ENCODE measurements around the gene CYBA. TPM values are rescaled to one million over a fixed set of nuclear protein-coding genes. Genes with fewer than 3 reads are reported as not detected.

The CYBA gene
- total and polyA plus RNA-seq, 2 donors (not counting 1 experiment from before 2014, with no cell fraction given), result 701 to 1,336 TPM

DNA sequence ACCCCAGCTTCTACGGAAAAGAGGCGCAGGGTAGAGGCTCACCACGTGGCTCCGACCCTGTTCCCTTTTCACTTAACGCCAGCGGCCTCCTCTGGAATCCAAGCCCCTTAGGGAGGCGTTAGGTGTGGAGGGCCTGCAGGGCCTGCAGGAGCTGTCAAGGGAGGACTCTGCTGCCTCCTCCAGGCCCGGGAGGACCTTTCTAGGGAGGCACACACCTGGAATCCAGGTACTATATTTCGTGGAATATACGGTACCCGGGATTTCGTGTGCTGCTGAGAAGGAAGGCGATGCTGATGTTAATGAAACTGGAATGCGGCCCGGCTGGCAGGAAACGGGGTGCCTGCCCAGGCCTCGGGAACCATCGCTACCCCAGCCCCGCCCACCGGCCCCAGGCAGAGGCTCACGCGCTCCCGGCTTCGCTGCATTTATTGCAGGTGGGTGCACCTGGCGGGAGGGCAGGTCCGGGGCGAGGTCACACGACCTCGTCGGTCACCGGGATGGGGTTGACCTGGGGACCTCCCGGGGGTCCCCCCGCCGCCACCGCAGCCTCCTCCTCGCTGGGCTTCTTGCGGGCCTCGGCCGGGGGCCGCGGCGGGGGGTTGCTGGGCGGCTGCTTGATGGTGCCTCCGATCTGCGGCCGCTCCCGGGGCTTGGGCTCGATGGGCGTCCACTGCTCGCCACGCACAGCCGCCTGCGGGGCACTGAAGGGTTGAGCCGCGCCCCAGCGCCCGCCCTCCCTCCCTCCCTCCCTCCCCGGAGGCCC is 7.8 kb downstream of the CYBA start:
- ATAC-seq (ENCODE audit: low read depth) (no peak), DNase-seq (no peak)
- H3K27me3 ChIP-seq (replicated peaks in 1 of 4; ENCODE audit: control extremely low read depth in 1 of 4, control insufficient read depth in 3 of 4, insufficient read depth in 4 of 4, low read length in 3 of 4), result peaks cover 0 to 8% (median 0%) of the 10 kb centered on the region in 4 experiments
- peaks cover 76% of the 10 kb centered on the region for H3K4me1 Mint-ChIP-seq
- no peaks in the 10 kb centered on the region for H3K9me3 Mint-ChIP-seq (ENCODE audit: insufficient read depth)
- H3K27ac ChIP-seq (ENCODE audit: low read length in 2 of 2), result no peak overlapping the region
- no peak overlapping the region for H3K4me2 ChIP-seq (replicated peaks; ENCODE audit: low read depth, low read length, poor library complexity, severe bottlenecking)
- peaks cover 98% of the 10 kb centered on the region for H4K20me1 ChIP-seq (ENCODE audit: control insufficient read depth, insufficient read depth, low read length, poor library complexity, severe bottlenecking)
- H3K4me3 ChIP-seq (ENCODE audit: control extremely low read depth in 1 of 5, extremely low read depth in 1 of 5, insufficient read depth in 1 of 5, low read depth in 2 of 5, low read length in 4 of 5), result no peak overlapping the region
- H3K9ac ChIP-seq (ENCODE audit: low read length), result no peak overlapping the region
- no peak overlapping the region for H3K4me3 Mint-ChIP-seq
- H3K27ac Mint-ChIP-seq, result no peak overlapping the region
- peaks cover 50 to 67% of the 10 kb centered on the region in 2 donors for H3K4me1 ChIP-seq (ENCODE audit: control insufficient read depth in 2 of 2, insufficient read depth in 2 of 2, low read length in 2 of 2)
- H3K9me3 ChIP-seq (ENCODE audit: control extremely low read depth in 1 of 3, control insufficient read depth in 2 of 3, insufficient read depth in 1 of 3, low read length in 2 of 3), result peaks cover 0 to 26% (median 0%) of the 10 kb centered on the region in 3 donors
- H2AFZ ChIP-seq (ENCODE audit: insufficient read depth, low read depth, low read length, poor library complexity, severe bottlenecking), result no peak overlapping the region
- peaks cover 50% of the 10 kb centered on the region for H3K79me2 ChIP-seq (ENCODE audit: control insufficient read depth, insufficient read depth, low read length)
- ChIA-PET POLR2A (interaction anchor here (0.6 to 1.5 kb wide), 2 partner anchors 10 to 51 kb away, joined by 3 read pairs; no protein-coding TSS in a partner anchor), CTCF (no interaction called here)
- H3K36me3 ChIP-seq (replicated peaks in 1 of 2; ENCODE audit: control extremely low read depth in 1 of 2, control insufficient read depth in 1 of 2, extremely low read depth in 1 of 2, insufficient read depth in 2 of 2, low read length in 1 of 2), result peaks cover 0 to 54% of the 10 kb centered on the region in 2 experiments
- no peaks in the 10 kb centered on the region for H3K27me3 Mint-ChIP-seq
- WGBS (ENCODE audit: insufficient coverage), result 96% methylated on average over 35 of the region's 58 CpGs
- TF ChIP-seq EZH2 (IDR thresholded peaks at IDR 0.05; ENCODE audit: borderline replicate concordance, insufficient read depth, low read depth, low read length, poor library complexity, severe bottlenecking), result no peak
- TF ChIP-seq, protein P1, sequence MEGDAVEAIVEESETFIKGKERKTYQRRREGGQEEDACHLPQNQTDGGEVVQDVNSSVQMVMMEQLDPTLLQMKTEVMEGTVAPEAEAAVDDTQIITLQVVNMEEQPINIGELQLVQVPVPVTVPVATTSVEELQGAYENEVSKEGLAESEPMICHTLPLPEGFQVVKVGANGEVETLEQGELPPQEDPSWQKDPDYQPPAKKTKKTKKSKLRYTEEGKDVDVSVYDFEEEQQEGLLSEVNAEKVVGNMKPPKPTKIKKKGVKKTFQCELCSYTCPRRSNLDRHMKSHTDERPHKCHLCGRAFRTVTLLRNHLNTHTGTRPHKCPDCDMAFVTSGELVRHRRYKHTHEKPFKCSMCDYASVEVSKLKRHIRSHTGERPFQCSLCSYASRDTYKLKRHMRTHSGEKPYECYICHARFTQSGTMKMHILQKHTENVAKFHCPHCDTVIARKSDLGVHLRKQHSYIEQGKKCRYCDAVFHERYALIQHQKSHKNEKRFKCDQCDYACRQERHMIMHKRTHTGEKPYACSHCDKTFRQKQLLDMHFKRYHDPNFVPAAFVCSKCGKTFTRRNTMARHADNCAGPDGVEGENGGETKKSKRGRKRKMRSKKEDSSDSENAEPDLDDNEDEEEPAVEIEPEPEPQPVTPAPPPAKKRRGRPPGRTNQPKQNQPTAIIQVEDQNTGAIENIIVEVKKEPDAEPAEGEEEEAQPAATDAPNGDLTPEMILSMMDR (IDR thresholded peaks at IDR 0.05), result no peak
- intact Hi-C loops (cut with micrococcal nuclease), result no loop called here
